Psoas muscle (tissue), 8 donors: ENCODE data around the gene MRPL20. TPM values are rescaled to one million over a fixed set of nuclear protein-coding genes. Genes with fewer than 3 reads are reported as not detected.

Source experiments
- ATAC-seq, 4 donors: fragments of 200-7000 bp; cut with Tn5 transposase; one replicate each; pipeline ENCODE4 v1.9.1; 2020; ENCODE audit warnings: moderate library complexity in 3 of 4, mild to moderate bottlenecking in 2 of 4
- DNase-seq, 2 donors: peaks; one replicate each; pipeline ENCODE4 v3.0.0-alpha.2; 2020
- H3K27ac ChIP-seq: fragments of 200-600 bp; one replicate; pipeline ENCODE4 v1.8.0; 2022
- H3K27me3 ChIP-seq, 3 donors: fragments of 200-600 bp in 1 of 3; one replicate each; pipeline versions ENCODE4 v1.6.1 to v1.8.0; 2013 to 2022; ENCODE audit warnings: low read length in 2 of 3, mild to moderate bottlenecking in 2 of 3, moderate library complexity in 1 of 3; ENCODE audit not compliant: insufficient read depth in 3 of 3
- H3K36me3 ChIP-seq, 2 donors: fragments of 200-600 bp in 1 of 2; one replicate each; pipeline versions ENCODE4 v1.6.1 to v1.8.0; 2013 to 2022; ENCODE audit warnings: low read depth in 1 of 2, mild to moderate bottlenecking in 1 of 2, moderate library complexity in 1 of 2; ENCODE audit not compliant: insufficient read depth in 1 of 2
- H3K4me1 ChIP-seq: fragments of 200-600 bp; one replicate; pipeline ENCODE4 v1.8.0; 2022
- H3K4me3 ChIP-seq: fragments of 200-600 bp; one replicate; pipeline ENCODE4 v1.8.0; 2022; ENCODE audit warnings: mild to moderate bottlenecking
- H3K9me3 ChIP-seq: fragments of 200-600 bp; one replicate; pipeline ENCODE4 v1.8.0; 2022
- CTCF ChIP-seq: fragments of 200-600 bp; IDR thresholded peaks from one replicate; pipeline ENCODE4 v1.8.0; 2022; ENCODE audit warnings: antibody characterized with exemption
- WGBS, 3 donors: extraction: QIAGEN DNeasy Blood & Tissue Kit; methylation state at CpG; one replicate each; pipeline versions ENCODE4 v1.1.6 to v1.1.7; 2013; 5-methylcytosine and 5-hydroxymethylcytosine counted together
- intact Hi-C, 2 donors: fragments of 100-400 bp; cut with DNase I; formaldehyde crosslinking; loops; one replicate each; pipeline versions ENCODE4 v1.11.0 to v1.14.2; 2022
- polyA plus RNA-seq, 3 donors: library from polyadenylated mRNA; stranded (reverse); fragments of 200-250 nt; gene quantifications; one replicate each; pipeline ENCODE4 v1.2.3, GENCODE V29; 2013
- total RNA-seq, 4 donors: library from RNA; stranded (reverse); fragmentation: NEBNext Ultra II Directional in 2 of 4; extraction: Animal tissue kit (Norgen Biotek cat#: 25700) in 2 of 4; gene quantifications; one replicate each; pipeline versions ENCODE4 v1.2.1 to v1.2.4, GENCODE V29; 2021 to 2023
- donor health status: healthy with polysubstance abuse.
- donor health status: DM: no; HTN: no; CAD: no; lungs with moderate emphysema.
- donor health status: Bipolar disorder and iron deficiency.
- donor health status: healthy.
- donor health status: DM: yes; HTN: yes; CAD: no.
- donor health status: DM: no; HTN: no; CAD: no.
- donor health status: DM: no; HTN: no; CAD: no.
- donor health status: DM: yes; HTN: yes; CAD: no.

Gene MRPL20
- total and polyA plus RNA-seq, 7 donors = 114 to 308 (median 159) TPM

GRCh38 chr1:1425426-1425752 is 18.3 kb upstream of the MRPL20 start:
- H3K4me1 ChIP-seq = peaks cover 7% of the 10 kb centered on the region
- H3K9me3 ChIP-seq = no peaks in the 10 kb centered on the region
- H3K4me3 ChIP-seq = no peak overlapping the region
- TF ChIP-seq CTCF = no peak
- H3K36me3 ChIP-seq = no peaks in the 10 kb centered on the region
- peaks cover 0 to 13% (median 2%) of the 10 kb centered on the region in 3 donors for H3K27me3 ChIP-seq
- no peak overlapping the region for H3K27ac ChIP-seq
- intact Hi-C loops = no loop called here
- DNase-seq (no peak), ATAC-seq (no peak)
- 88 to 95% (median 88%) methylated on average over 11 to 12 of the region's 12 CpGs for WGBS, 3 donors

- no peaks in the 10 kb centered on the region for H3K9me3 ChIP-seq
- no peak for TF ChIP-seq CTCF
- 79 to 86% (median 84%) methylated on average over 15 of the region's 15 CpGs for WGBS, 3 donors
- no peaks in the 10 kb centered on the region for H3K36me3 ChIP-seq
- DNase-seq (no peak), ATAC-seq (no peak)
- intact Hi-C loops = no loop called here
- H3K4me1 ChIP-seq = peaks cover 6% of the 10 kb centered on the region
- peaks cover 0 to 13% (median 2%) of the 10 kb centered on the region in 3 donors for H3K27me3 ChIP-seq
- no peak overlapping the region for H3K4me3 ChIP-seq
- no peak overlapping the region for H3K27ac ChIP-seq
These were observed 17.6 kb upstream of the MRPL20 start for GRCh38 chr1:1424707-1425106.

DNA sequence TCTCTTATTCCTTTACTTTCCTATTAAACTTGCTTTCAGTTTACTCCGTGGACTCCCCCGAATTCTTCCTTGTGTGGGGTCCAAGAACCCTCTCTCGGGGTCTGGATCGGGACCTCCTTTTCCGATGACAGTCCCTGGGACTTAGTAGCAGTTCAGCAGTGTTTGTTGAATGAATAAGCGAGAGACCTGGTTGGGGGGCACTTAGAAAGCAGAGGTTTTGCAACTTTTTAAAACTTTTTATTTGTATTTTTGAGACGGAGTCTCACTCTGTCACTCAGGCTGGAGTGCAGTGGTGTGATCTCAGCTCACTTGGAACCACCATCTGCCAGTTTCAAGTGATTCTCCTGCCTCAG is 16.1 kb upstream of the MRPL20 start:
- no peaks in the 10 kb centered on the region for H3K4me1 ChIP-seq
- no peaks in the 10 kb centered on the region for H3K9me3 ChIP-seq
- no peak overlapping the region for H3K27ac ChIP-seq
- 80 to 84% (median 83%) methylated on average over 7 of the region's 7 CpGs for WGBS, 3 donors
- no peaks in the 10 kb centered on the region for H3K36me3 ChIP-seq
- ATAC-seq = no peak
- H3K4me3 ChIP-seq = no peak overlapping the region
- no peak for TF ChIP-seq CTCF
- no peak for DNase-seq
- intact Hi-C loops = no loop called here
- H3K27me3 ChIP-seq = peaks cover 0 to 9% (median 2%) of the 10 kb centered on the region in 3 donors

GRCh38 chr1:1422465-1423244 is 15.6 kb upstream of the MRPL20 start:
- Histone ChIP-seq H3K27me3 (peaks cover 0 to 7% (median 2%) of the 10 kb centered on the region in 3 donors), H3K9me3 (no peaks in the 10 kb centered on the region), H3K4me3 (no peak overlapping the region), H3K27ac (no peak overlapping the region), H3K36me3 (no peaks in the 10 kb centered on the region), H3K4me1 (no peaks in the 10 kb centered on the region)
- DNase-seq = no peak
- TF ChIP-seq CTCF = no peak
- no peak for ATAC-seq
- WGBS, 3 donors = 57 to 61% (median 60%) methylated on average over 29 of the region's 29 CpGs
- intact Hi-C loops = no loop called here

GRCh38 chr1:1421907-1422464 is 14.9 kb upstream of the MRPL20 start:
- H3K9me3 ChIP-seq = no peaks in the 10 kb centered on the region
- no peak overlapping the region for H3K4me3 ChIP-seq
- WGBS, 3 donors = 82 to 88% (median 86%) methylated on average over 5 to 7 of the region's 7 CpGs
- intact Hi-C loops = no loop called here
- H3K36me3 ChIP-seq = no peaks in the 10 kb centered on the region
- ATAC-seq = no peak
- no peak for DNase-seq
- H3K27me3 ChIP-seq = peaks cover 0 to 7% (median 0%) of the 10 kb centered on the region in 3 donors
- no peak overlapping the region for H3K27ac ChIP-seq
- no peaks in the 10 kb centered on the region for H3K4me1 ChIP-seq
- TF ChIP-seq CTCF = no peak
